Measurements from ENCODE around the gene PCDHAC1.

The PCDHAC1 gene

DNA sequence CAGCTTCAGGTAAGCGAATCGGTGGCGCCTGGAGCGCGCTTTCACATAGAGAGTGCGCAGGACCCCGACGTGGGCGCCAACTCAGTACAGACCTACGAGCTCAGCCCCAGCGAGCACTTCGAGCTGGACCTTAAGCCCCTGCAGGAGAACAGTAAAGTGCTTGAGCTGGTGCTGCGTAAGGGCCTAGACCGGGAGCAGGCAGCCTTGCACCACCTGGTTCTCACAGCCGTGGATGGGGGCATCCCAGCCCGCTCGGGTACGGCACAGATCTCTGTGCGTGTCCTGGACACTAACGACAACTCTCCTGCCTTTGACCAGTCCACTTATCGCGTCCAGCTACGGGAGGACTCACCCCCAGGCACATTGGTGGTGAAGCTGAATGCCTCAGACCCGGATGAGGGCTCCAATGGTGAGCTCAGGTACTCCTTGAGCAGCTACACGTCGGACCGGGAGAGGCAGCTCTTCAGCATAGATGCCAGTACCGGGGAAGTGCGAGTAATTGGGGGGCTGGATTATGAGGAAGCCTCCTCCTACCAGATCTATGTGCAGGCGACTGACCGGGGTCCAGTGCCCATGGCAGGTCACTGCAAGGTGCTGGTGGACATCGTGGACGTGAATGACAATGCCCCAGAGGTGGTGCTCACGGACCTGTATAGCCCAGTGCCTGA lies 41.3 kb downstream of the PCDHAC1 start:
- DNase-seq, result no peak

DNA sequence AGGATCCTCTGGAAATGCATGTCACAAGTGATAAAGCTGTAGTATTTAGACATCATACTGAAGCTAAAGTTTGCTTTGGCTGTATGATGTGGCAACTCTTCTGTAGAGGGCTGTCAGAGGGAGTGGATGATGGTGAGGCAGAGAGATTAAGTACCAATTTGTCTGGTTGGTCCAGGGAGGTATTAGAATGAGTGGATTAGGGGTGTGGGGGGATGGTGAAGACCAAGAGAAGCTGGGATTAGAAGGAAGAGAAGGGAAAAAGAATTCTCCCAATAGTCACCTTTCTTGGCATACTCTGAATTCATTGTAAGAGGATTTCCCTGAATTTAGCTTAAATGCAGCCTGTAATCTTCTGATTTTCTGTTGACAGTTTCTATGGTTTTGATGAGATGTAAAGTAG lies 43.8 kb downstream of the PCDHAC1 start:
- no peak for DNase-seq

- DNase-seq, result no peak
Observed at GRCh38 chr5:140973550-140973949, 47.5 kb downstream of the PCDHAC1 start.

- DNase-seq, result no peak
Observed at GRCh38 chr5:140977003-140977402, 50.9 kb downstream of the PCDHAC1 start.

GRCh38 chr5:140978260-140978659 lies 52.2 kb downstream of the PCDHAC1 start:
- no peak for DNase-seq

DNA sequence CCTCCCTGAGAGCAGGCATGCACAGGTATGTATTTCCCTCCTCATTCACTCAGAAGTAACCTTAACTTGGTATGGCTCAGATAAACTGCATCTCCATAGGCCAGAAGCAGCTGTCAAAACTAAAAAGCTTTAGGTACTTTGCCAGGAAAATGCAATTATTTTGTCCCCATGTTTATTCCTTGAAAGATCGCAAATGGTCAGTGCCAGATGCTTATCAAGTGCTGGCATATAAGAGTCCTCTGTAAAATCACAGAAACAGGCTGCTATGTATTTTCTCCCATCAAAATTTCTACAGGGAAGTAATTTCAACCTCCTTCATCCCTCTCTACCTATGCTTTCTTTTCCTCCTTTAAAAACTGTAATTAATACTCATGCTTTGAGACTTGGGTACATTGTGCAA lies 52.9 kb downstream of the PCDHAC1 start:
- DNase-seq, result no peak
